Activated CD8-positive, alpha-beta memory T cell treated with anti-CD3 and anti-CD28 coated beads, Interleukin-2, amount 50 U/mL, for 24 hours (primary cell): ENCODE data around the gene TMEM79.

Experiments used
- DNase-seq: peaks from one replicate; pipeline ENCODE4 v3.0.0-alpha.2; 2020; ENCODE audit errors: extremely low read depth

Gene TMEM79, protein sequence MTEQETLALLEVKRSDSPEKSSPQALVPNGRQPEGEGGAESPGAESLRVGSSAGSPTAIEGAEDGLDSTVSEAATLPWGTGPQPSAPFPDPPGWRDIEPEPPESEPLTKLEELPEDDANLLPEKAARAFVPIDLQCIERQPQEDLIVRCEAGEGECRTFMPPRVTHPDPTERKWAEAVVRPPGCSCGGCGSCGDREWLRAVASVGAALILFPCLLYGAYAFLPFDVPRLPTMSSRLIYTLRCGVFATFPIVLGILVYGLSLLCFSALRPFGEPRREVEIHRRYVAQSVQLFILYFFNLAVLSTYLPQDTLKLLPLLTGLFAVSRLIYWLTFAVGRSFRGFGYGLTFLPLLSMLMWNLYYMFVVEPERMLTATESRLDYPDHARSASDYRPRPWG

DNA sequence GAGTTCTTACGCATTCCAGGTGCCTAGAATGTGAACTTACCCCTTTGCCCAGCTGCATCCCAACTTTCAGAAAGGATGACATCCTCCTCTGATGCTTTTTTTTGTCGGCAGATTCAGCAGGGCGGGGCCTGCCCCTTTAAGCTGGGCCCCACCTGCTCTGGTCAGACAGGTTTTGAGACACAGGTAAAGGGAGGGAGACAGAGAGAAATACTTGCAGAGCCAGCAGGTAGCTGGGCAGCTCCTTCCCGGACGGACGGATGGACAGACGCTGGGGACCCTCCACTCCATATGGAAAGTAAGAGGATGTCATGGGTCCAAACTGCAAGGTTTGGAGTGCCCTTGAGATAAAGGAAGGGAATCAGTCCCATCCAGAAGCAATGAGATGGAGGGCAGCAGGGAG is at the start of gene TMEM79:
Gene TMEM79 (plus strand): TSS at position 214 of the 400 bp plus-strand sequence. CDS start 902 bp downstream, outside the sequence.
- DNase-seq, result no peak

GRCh38 chr1:156236164-156236563 is 48.0 kb upstream of the TMEM79 start:
- no peak for DNase-seq

DNA sequence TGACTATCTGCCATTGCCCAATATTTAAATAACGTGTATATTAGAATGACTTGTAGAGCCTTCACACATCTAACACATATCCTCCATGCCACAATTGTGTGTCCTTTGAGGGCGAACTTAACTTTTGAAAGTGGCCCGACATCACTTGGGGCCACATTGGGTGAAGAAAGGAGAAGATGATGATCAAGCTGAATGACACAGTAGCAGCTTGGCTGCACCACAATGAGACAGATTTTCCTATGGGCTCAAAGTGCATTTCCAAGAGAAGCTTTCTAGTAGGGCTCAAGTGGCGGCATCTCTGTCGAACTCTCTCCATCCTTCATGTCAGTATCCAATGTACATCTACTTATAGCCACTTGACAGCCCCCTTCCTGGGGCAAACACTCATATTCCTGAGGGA is 45.9 kb upstream of the TMEM79 start:
- DNase-seq, result no peak

- no peak for DNase-seq
These were observed 42.8 kb upstream of the TMEM79 start for GRCh38 chr1:156241311-156241811.

- no peak for DNase-seq
These were observed 42.2 kb upstream of the TMEM79 start, which contains the start of gene BGLAP for GRCh38 chr1:156241926-156242325. Gene BGLAP, plus strand, starts transcription at chr1:156242184. Its CDS starts 48 bp downstream, at chr1:156242232.

GRCh38 chr1:156242738-156243137 is 41.4 kb upstream of the TMEM79 start:
- no peak for DNase-seq

- DNase-seq, result no peak
These were observed 40.0 kb upstream of the TMEM79 start for GRCh38 chr1:156244126-156244525.

- DNase-seq, result no peak
These were observed 39.4 kb upstream of the TMEM79 start for GRCh38 chr1:156244712-156245111.

DNA sequence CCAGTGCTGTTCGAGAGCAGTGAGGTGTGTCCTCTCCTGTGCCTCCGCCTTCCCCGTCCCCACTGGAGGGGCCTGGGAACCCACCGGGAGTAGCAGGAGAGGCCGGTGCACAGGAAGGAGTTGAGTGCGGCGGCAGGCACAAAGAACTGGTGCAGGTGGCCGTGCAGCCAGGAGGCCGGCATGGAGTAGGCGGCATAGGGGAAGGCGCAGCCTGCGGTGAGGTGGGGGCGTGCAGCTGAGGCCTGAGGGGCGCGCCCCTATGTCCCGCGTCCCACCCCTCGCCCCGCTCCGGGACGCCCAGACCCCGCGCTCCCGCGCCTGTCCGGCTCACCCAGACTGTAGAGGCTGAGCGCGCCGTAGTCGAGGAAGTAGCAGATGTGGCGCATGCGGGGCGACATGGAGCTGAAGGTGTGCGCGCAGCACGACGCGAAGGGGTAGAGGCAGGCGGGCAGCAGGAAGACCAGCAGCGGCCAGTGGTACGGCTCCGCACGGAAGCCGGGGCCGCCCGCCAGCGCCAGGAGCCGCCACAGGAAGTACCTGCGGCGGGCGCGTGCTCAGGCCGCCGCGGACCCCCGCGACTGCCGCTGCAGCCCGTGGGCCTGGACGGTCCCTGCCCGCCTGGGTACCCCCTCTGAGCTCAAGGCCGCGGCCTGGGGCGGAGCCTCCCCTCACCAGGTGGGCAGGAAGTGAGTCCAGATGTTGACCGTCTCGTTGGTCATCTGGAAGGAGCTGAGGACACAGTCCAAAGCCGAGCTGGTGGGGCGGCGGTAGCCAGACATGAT is 38.5 kb upstream of the TMEM79 start:
- DNase-seq, result no peak

- no peak for DNase-seq
These were observed 37.8 kb upstream of the TMEM79 start for GRCh38 chr1:156246241-156246780.

DNA sequence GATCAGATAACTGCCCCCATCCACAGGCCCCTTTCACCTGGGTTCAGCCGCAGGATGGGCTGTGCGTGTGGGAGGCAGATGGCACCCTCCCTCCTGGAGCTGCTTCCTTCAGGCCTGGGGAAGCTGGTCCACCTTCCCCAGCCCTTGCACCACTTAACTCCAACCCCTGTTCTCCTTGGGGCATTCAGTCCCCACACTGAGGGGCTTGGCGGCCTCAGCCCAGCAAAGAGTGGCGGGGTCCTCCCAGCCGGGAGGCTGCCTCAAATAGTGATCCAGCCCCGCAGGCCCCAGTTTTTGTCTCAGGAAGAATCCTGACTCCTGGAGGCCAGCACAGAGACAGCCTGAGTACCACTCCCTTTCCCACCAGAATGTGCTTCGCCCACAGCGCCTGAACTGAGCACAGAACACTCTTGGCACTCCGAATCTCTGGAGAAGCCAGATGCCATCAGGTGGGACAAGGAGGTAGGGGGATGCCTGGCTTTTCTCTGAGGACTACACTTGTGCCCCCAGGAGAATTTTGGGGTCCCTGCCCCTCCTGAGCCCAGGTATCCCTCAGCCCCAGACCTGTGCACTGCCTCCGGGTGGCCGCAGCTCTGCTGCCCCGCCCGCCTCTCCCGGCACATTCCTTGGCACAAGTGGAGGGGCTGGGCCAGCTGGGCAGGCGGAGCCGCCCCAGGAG is 37.2 kb upstream of the TMEM79 start:
- DNase-seq, result no peak

DNA sequence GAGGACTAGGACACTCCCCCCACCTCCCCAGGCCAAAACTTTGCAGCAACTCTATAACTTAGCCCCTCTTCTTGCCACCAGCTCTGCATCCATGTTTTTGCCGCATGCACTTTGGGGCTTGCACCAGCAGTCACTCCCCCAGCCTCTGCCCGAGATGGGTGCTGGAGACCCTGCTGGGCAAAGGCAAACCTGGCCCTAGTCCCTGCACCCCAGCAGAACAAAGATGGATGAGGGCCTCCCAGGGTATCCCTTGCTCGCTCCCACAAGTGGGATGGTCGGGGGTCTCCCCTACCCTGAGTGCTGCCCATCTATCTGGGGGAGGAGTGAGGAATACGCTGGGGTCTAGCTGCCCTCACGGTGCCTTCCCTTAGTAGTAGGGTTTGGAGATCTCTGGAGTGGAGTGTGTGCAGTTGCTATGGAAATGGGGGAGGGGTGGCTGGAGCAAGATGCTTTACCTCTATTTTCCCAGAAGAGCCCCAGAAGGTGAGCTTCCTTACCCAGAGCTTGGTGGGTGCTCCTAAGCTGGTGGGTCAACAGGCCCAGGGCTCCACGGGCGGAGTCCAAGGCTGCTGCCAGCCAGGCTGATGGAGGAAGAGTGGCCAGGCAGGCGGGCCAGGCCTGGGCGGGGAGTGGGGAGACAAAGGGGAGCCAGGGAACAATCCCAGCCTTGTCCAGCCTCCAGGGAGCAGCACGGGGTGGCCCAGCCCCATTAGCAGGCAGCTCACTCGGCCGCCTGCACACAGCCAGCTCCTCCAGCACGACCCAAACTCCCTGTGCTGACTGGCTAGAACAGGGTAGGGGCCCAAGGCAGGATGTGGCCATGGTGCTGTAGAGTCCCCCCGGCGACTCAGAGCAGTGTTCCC is 36.4 kb upstream of the TMEM79 start, which contains the start of gene PAQR6:
Gene PAQR6 (minus strand): TSS at position 597 of the 863 bp plus-strand sequence. CDS start 1,325 bp downstream, outside the sequence.
- DNase-seq, result no peak

- no peak for DNase-seq
These were observed 35.8 kb upstream of the TMEM79 start for GRCh38 chr1:156248323-156248683.

GRCh38 chr1:156249593-156249992 is 34.5 kb upstream of the TMEM79 start:
- DNase-seq, result no peak

DNA sequence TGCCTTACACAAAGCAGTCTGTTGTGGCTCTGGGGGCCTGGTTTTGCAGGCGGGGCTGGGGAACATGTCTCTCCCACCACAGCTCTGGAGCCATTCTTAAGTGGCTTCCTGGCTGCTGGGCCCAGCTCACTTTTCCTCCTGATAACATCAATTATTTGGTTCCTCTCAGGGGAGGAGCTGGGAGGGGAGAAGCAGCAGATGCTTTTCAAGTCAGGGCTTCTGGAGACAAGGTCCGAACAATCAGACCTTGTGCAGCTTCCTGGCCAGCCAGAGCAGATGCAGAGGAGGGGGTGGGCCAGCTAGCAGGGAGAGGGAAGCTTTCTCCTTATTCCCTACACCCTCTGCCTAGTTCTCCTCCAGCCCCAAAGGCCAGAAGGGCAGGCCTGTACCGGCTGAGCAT is 32.6 kb upstream of the TMEM79 start:
- DNase-seq, result no peak

DNA sequence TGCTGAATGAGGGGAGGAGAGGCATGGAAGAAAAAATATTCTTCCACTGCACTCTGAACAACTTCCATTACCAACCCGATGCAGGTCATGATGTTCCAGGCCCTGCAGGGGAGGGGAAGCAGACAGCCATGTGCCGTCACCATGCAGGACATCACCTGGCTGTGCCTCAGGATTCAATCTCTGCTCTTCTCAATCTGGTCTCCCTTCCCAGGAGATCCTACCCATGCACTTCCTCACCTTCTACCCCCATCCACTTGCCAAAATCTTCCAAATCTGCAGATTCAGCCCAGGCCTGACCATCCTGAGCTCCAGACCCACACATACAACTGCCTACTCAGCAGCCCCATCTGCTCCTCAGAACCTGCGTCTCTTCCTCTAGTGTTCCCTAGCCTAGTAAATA is 30.5 kb upstream of the TMEM79 start:
- DNase-seq, result no peak

GRCh38 chr1:156257711-156258110 is 26.4 kb upstream of the TMEM79 start:
- DNase-seq, result no peak

DNA sequence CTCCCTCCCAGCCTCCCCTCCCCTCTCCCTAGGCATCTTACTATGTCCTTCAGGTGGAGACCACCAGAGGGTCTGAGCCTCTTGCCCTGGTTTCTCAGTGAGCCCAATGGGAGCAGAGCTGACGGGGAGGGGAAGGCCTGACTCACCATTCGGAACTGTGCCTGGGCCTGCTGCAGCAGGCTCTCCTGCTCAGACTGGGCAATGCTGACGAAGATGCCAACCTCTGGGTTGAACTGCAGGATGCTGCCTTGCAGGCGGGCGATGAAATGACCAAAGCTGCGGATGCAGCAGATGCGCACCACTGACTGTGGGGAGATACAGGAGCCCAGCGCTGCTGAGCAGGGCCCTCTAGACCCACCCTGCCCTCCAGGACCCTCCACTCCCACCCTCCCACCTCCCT is 25.3 kb upstream of the TMEM79 start:
- DNase-seq, result no peak

GRCh38 chr1:156259805-156260204 is 24.3 kb upstream of the TMEM79 start:
- no peak for DNase-seq

- DNase-seq, result no peak
These were observed 23.2 kb upstream of the TMEM79 start for GRCh38 chr1:156260896-156261295.
